ENCODE data around the gene PRADC1.

PRADC1 gene

DNA sequence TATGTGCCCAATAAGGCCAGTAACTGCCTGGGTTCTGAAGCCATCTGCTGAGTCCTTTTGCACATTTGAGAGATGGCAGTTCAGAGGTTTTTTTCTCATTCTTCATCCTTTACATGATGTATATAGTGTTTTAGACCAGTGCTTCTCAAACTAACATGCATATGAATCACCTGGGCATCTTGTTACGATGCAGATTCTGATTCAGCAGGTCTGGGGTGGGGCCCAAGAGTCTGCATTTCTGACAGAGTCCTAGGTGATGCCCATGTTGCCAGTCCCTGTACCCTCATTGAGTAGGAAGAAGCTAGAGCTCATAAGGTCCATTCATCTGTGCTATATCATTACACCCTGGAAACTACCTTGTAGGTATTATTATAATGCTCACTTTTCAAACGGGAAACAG, 15.2 kb downstream of the PRADC1 start:
- Histone ChIP-seq H3K36me3 (ENCODE audit: control insufficient read depth in 1 of 2, insufficient read depth in 2 of 2, low read length in 2 of 2) (peaks cover 0 to 39% of the 10 kb centered on the region in 2 donors), H3K27ac (ENCODE audit: low read depth, low read length) (no peak overlapping the region), H3K27me3 (ENCODE audit: control insufficient read depth in 1 of 2, insufficient read depth in 2 of 2, low read length in 2 of 2) (no peaks in the 10 kb centered on the region), H3K9me3 (ENCODE audit: control insufficient read depth in 1 of 2, low read length in 2 of 2) (no peaks in the 10 kb centered on the region), H3K9ac (ENCODE audit: low read depth in 1 of 2, low read length in 2 of 2) (no peak overlapping the region), H3K4me1 (ENCODE audit: control insufficient read depth in 1 of 2, insufficient read depth in 2 of 2, low read length in 2 of 2) (peaks cover 9 to 16% of the 10 kb centered on the region in 2 donors), H3K4me3 (ENCODE audit: low read depth in 1 of 2, low read length in 2 of 2) (no peak overlapping the region)

DNA sequence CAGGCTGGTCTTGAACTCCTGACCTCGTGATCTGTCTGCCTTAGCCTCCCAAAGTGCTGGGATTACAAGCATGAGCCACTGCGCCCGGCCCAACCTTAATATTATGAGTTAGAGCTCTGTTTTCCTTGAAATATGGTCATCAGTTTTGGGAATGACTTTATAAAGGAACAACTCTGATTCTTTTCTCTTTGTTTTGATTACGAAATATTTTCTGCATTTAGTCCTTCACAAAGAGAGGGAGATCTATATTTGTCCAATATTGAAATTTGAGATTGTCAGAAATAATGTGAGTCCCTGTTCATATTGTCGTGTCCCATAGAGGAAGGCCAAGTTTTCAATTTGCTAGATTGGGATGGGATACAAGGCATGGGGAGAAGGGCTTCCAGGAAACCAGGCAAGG, 15.9 kb downstream of the PRADC1 start:
- Histone ChIP-seq H3K4me1 (ENCODE audit: control insufficient read depth in 1 of 2, insufficient read depth in 2 of 2, low read length in 2 of 2) (peaks cover 13 to 16% of the 10 kb centered on the region in 2 donors), H3K9ac (ENCODE audit: low read depth in 1 of 2, low read length in 2 of 2) (no peak overlapping the region), H3K27me3 (ENCODE audit: control insufficient read depth in 1 of 2, insufficient read depth in 2 of 2, low read length in 2 of 2) (no peaks in the 10 kb centered on the region), H3K4me3 (ENCODE audit: low read depth in 1 of 2, low read length in 2 of 2) (no peak overlapping the region), H3K9me3 (ENCODE audit: control insufficient read depth in 1 of 2, low read length in 2 of 2) (no peaks in the 10 kb centered on the region), H3K36me3 (ENCODE audit: control insufficient read depth in 1 of 2, insufficient read depth in 2 of 2, low read length in 2 of 2) (peaks cover 0 to 32% of the 10 kb centered on the region in 2 donors), H3K27ac (ENCODE audit: low read depth, low read length) (no peak overlapping the region)

DNA sequence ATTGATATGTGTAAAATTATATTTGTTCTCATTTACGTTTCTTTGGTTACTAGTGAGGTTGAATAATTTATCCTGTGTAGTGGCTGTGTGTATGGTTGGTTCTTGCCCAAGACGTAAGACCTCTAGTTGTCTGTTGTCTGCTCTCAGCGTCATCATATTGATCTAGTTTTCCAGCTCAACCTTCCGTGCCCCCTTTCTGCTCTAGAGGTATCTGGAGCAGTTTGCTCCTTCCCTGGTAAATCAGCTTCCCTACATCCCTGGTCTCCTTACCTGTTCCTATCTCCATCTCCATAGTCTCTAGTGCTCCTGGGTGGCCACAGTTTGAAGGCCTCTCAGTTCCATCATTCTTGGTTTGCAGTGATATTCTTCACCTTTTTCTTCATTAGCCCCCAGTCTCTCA, 17.8 kb downstream of the PRADC1 start:
- H3K9ac ChIP-seq (ENCODE audit: low read depth in 1 of 2, low read length in 2 of 2), result peak overlapping the region in 1 of 2 donors; percentile 55
- peaks cover 13 to 16% of the 10 kb centered on the region in 2 donors for H3K4me1 ChIP-seq (ENCODE audit: control insufficient read depth in 1 of 2, insufficient read depth in 2 of 2, low read length in 2 of 2)
- no peaks in the 10 kb centered on the region for H3K9me3 ChIP-seq (ENCODE audit: control insufficient read depth in 1 of 2, low read length in 2 of 2)
- H3K27ac ChIP-seq (ENCODE audit: low read depth, low read length), result no peak overlapping the region
- peak overlapping the region in 1 of 2 donors; percentile 85 for H3K4me3 ChIP-seq (ENCODE audit: low read depth in 1 of 2, low read length in 2 of 2)
- no peaks in the 10 kb centered on the region for H3K27me3 ChIP-seq (ENCODE audit: control insufficient read depth in 1 of 2, insufficient read depth in 2 of 2, low read length in 2 of 2)
- H3K36me3 ChIP-seq (ENCODE audit: control insufficient read depth in 1 of 2, insufficient read depth in 2 of 2, low read length in 2 of 2), result peaks cover 0 to 14% of the 10 kb centered on the region in 2 donors

DNA sequence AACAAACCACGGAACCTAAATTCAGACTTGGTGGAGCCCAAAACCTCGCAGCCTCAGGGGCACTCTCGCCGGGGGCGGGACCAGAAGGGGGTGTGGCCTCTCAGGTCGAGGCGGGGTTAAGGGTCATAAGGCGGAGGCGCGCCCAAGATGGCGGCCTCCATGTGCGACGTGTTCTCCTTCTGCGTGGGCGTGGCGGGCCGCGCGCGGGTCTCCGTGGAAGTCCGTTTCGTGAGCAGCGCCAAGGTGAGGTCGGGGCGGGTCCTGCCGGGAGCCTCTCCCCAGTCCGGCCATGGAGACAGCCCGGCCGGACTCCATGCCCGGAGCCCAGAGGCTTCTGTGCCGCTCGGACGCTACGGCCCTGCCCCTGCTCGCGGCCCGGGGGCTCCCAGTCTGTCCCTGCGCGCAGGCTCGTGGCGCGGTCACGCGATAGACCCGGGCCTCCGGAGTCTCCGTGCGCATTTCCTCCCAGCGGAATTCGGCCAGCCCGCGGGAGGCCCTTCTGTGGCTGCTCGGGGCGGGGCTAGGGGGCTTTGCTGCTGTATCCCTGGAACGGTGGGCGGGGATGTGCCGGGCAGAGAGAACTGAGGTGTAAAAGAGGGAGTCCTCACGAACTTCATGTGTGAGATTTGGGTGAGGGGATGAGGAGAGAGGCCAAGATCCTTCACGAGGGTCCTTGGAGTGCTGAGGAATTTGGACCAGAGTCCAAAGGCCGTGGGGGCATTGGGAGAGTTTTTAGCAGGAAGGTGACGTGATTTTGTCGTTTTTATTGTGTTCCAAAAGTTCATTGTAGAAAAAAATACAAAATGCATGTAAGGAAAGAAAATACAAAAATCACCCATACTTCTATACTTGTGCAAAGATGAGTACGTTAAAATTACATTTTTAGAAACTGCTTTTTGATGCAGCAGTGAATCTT, 18.7 kb downstream of the PRADC1 start, which contains the start of gene SMYD5:
SMYD5 (plus strand) TSS at position 126 of the 916 bp plus-strand sequence; CDS start at position 148, 22 bp downstream.
- Histone ChIP-seq H3K4me1 (ENCODE audit: control insufficient read depth in 1 of 2, insufficient read depth in 2 of 2, low read length in 2 of 2) (peaks cover 13 to 16% of the 10 kb centered on the region in 2 donors), H3K27ac (ENCODE audit: low read depth, low read length) (no peak within 1 kb of the TSS), H3K36me3 (ENCODE audit: control insufficient read depth in 1 of 2, insufficient read depth in 2 of 2, low read length in 2 of 2) (peaks cover 0 to 6% of the 10 kb centered on the region in 2 donors), H3K4me3 (ENCODE audit: low read depth in 1 of 2, low read length in 2 of 2) (peak within 1 kb of the TSS; percentile 80 to 85), H3K27me3 (ENCODE audit: control insufficient read depth in 1 of 2, insufficient read depth in 2 of 2, low read length in 2 of 2) (peaks cover 0 to 5% of the 10 kb centered on the region in 2 donors), H3K9ac (ENCODE audit: low read depth in 1 of 2, low read length in 2 of 2) (peak within 1 kb of the TSS; percentile 55 to 61), H3K9me3 (ENCODE audit: control insufficient read depth in 1 of 2, low read length in 2 of 2) (no peaks in the 10 kb centered on the region)

DNA sequence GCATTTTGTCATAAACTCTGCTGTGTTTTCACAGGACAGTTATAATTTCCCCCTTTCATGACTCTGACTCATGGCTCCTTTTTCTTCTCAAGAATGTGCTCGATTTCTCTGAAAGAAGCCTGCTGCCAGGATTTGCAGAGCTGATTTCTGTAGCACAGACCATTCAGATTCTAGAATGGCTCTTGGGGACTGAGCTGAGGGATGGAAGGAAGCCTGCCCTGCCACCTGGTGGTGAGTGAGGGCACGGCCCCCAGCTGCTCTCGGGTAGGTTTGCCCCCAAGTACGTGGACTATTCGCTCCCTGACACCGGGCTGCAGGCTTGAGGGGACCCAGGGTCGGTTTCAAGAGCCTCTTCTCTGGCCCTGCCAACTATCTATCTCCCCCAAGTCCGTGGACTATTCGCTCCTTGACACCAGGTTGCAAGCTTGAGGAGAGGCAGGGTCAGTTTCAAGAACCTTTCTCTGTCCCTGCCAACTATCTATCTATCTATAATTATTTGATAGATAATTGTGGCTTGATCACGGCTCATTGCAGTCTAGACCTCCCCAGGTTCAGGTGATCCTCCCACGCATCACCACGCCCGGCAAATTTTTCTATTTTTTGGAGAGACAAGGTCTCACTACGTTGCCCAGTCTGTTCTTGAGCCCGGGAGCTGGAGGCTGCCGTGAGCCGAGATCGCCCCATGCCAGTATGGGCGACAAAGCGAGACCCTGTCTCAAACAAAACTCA, 20.4 kb downstream of the PRADC1 start:
- peaks cover 0 to 5% of the 10 kb centered on the region in 2 donors for H3K27me3 ChIP-seq (ENCODE audit: control insufficient read depth in 1 of 2, insufficient read depth in 2 of 2, low read length in 2 of 2)
- no peaks in the 10 kb centered on the region for H3K36me3 ChIP-seq (ENCODE audit: control insufficient read depth in 1 of 2, insufficient read depth in 2 of 2, low read length in 2 of 2)
- H3K4me3 ChIP-seq (ENCODE audit: low read depth in 1 of 2, low read length in 2 of 2), result no peak overlapping the region
- H3K4me1 ChIP-seq (ENCODE audit: control insufficient read depth in 1 of 2, insufficient read depth in 2 of 2, low read length in 2 of 2), result peaks cover 13 to 16% of the 10 kb centered on the region in 2 donors
- H3K27ac ChIP-seq (ENCODE audit: low read depth, low read length), result no peak overlapping the region
- no peak overlapping the region for H3K9ac ChIP-seq (ENCODE audit: low read depth in 1 of 2, low read length in 2 of 2)
- no peaks in the 10 kb centered on the region for H3K9me3 ChIP-seq (ENCODE audit: control insufficient read depth in 1 of 2, low read length in 2 of 2)

DNA sequence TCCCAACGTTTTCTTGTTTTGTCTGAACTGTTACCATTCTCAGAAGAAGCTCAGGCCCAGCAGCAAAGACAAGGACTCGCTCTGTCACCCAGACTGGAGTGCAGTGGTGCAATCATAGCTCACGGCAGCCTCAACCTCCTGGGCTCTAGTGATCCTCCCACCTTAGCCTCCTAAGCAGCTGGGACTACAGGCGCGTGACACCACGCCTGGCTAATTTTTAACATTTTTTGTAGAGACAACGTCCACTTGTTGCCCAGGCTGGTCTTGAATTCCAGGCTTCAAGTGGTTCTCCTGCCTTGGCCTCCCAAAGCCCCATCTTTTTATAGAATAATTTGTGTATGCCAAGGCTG, 21.0 kb downstream of the PRADC1 start:
- Histone ChIP-seq H3K9me3 (ENCODE audit: control insufficient read depth in 1 of 2, low read length in 2 of 2) (no peaks in the 10 kb centered on the region), H3K4me3 (ENCODE audit: low read depth in 1 of 2, low read length in 2 of 2) (no peak overlapping the region), H3K4me1 (ENCODE audit: control insufficient read depth in 1 of 2, insufficient read depth in 2 of 2, low read length in 2 of 2) (peaks cover 13 to 16% of the 10 kb centered on the region in 2 donors), H3K9ac (ENCODE audit: low read depth in 1 of 2, low read length in 2 of 2) (no peak overlapping the region), H3K27me3 (ENCODE audit: control insufficient read depth in 1 of 2, insufficient read depth in 2 of 2, low read length in 2 of 2) (peaks cover 0 to 5% of the 10 kb centered on the region in 2 donors), H3K27ac (ENCODE audit: low read depth, low read length) (no peak overlapping the region), H3K36me3 (ENCODE audit: control insufficient read depth in 1 of 2, insufficient read depth in 2 of 2, low read length in 2 of 2) (no peaks in the 10 kb centered on the region)

DNA sequence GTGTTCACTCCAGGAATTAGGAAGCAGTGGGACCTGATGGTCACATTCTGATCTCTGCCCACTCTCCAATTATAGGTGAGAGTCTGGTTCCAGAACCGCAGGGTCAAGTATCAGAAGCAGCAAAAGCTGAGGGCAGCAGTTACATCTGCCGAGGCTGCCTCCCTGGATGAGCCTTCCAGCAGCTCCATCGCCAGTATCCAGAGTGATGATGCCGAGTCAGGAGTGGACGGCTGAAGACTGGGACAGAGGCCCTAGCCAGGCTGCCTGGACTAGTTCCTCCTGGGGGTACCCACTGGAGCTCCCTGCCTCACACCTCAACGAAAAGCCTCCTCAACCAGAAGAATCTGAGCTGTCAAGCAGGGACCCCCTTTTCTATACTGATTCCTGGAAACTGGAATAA, 22.3 kb downstream of the PRADC1 start:
- Histone ChIP-seq H3K27ac (ENCODE audit: low read depth, low read length) (no peak overlapping the region), H3K9ac (ENCODE audit: low read depth in 1 of 2, low read length in 2 of 2) (no peak overlapping the region), H3K36me3 (ENCODE audit: control insufficient read depth in 1 of 2, insufficient read depth in 2 of 2, low read length in 2 of 2) (no peaks in the 10 kb centered on the region)

DNA sequence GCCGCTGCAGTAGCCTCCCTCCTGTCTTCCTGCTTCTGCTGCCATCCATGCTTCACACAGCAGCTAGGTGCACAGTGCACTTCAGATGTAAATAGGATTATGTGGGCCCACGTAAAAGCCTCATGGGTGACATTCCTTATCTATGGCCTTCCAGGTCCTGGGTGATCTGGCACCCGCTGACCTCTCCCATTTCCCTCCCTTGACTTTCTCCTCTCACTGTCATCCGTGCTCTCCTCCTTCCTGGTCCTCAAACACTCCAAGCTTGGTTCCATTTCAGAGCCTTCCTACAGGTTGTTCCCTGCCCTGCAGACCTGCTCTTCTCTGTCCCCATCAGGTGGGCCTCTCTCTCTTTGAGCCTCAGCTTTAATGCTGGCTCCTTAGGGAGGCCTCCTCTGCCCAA, 23.0 kb downstream of the PRADC1 start:
- Histone ChIP-seq H3K9me3 (ENCODE audit: control insufficient read depth in 1 of 2, low read length in 2 of 2) (no peaks in the 10 kb centered on the region), H3K4me1 (ENCODE audit: control insufficient read depth in 1 of 2, insufficient read depth in 2 of 2, low read length in 2 of 2) (peaks cover 7 to 12% of the 10 kb centered on the region in 2 donors), H3K9ac (ENCODE audit: low read depth in 1 of 2, low read length in 2 of 2) (no peak overlapping the region), H3K4me3 (ENCODE audit: low read depth in 1 of 2, low read length in 2 of 2) (no peak overlapping the region), H3K36me3 (ENCODE audit: control insufficient read depth in 1 of 2, insufficient read depth in 2 of 2, low read length in 2 of 2) (no peaks in the 10 kb centered on the region), H3K27ac (ENCODE audit: low read depth, low read length) (no peak overlapping the region), H3K27me3 (ENCODE audit: control insufficient read depth in 1 of 2, insufficient read depth in 2 of 2, low read length in 2 of 2) (peaks cover 0 to 5% of the 10 kb centered on the region in 2 donors)

More for the DNA sequence above, 22.3 kb downstream of the PRADC1 start:
- Histone ChIP-seq H3K27me3 (ENCODE audit: control insufficient read depth in 1 of 2, insufficient read depth in 2 of 2, low read length in 2 of 2) (peaks cover 0 to 5% of the 10 kb centered on the region in 2 donors), H3K4me1 (ENCODE audit: control insufficient read depth in 1 of 2, insufficient read depth in 2 of 2, low read length in 2 of 2) (peaks cover 12 to 16% of the 10 kb centered on the region in 2 donors), H3K9me3 (ENCODE audit: control insufficient read depth in 1 of 2, low read length in 2 of 2) (no peaks in the 10 kb centered on the region), H3K4me3 (ENCODE audit: low read depth in 1 of 2, low read length in 2 of 2) (no peak overlapping the region)

DNA sequence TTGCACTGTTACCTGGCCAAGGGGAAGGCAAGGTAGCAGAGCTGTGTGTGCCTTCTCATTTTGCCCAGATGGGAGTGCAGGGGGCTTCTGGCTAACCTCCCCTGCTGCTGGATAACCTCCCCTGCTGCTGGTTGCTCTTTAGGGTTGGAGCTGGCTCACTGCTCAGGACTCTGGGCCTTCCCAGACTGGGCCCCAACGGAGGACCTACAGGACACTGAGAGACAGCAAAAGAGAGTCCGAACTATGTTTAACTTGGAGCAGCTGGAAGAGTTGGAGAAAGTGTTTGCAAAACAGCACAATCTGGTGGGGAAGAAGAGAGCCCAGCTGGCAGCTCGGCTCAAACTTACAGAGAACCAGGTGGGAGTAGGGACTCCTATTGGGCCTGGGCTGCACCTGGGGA, 24.8 kb downstream of the PRADC1 start:
- H3K27ac ChIP-seq (ENCODE audit: low read depth, low read length), result no peak overlapping the region

DNA sequence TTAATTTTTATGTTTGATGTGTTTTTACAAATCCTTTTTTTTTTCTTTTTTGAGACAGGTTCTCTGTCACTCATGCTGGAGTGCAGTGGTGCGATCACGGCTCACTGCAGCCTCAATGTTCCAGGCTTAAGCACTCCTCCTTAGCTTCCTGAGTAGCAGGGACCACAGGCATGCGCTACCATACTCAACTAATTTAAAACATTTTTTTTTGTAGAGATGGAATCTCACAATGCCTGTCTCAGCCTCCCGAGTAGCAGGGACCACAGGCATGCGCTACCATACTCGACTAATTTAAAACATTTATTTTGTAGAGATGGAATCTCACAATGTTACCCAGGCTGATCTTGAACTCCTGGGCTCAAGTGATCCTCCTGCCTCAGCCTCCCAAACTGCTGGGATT, 27.4 kb downstream of the PRADC1 start:
- Histone ChIP-seq H3K4me3 (ENCODE audit: low read depth in 1 of 2, low read length in 2 of 2) (no peak overlapping the region), H3K27me3 (ENCODE audit: control insufficient read depth in 1 of 2, insufficient read depth in 2 of 2, low read length in 2 of 2) (peaks cover 31 to 37% of the 10 kb centered on the region in 2 donors), H3K36me3 (ENCODE audit: control insufficient read depth in 1 of 2, insufficient read depth in 2 of 2, low read length in 2 of 2) (no peaks in the 10 kb centered on the region), H3K9me3 (ENCODE audit: control insufficient read depth in 1 of 2, low read length in 2 of 2) (no peaks in the 10 kb centered on the region), H3K27ac (ENCODE audit: low read depth, low read length) (no peak overlapping the region), H3K9ac (ENCODE audit: low read depth in 1 of 2, low read length in 2 of 2) (no peak overlapping the region), H3K4me1 (ENCODE audit: control insufficient read depth in 1 of 2, insufficient read depth in 2 of 2, low read length in 2 of 2) (peaks cover 0 to 9% of the 10 kb centered on the region in 2 donors)

More for the DNA sequence above, 24.8 kb downstream of the PRADC1 start:
- Histone ChIP-seq H3K9ac (ENCODE audit: low read depth in 1 of 2, low read length in 2 of 2) (no peak overlapping the region), H3K4me1 (ENCODE audit: control insufficient read depth in 1 of 2, insufficient read depth in 2 of 2, low read length in 2 of 2) (peaks cover 2 to 7% of the 10 kb centered on the region in 2 donors), H3K9me3 (ENCODE audit: control insufficient read depth in 1 of 2, low read length in 2 of 2) (no peaks in the 10 kb centered on the region), H3K4me3 (ENCODE audit: low read depth in 1 of 2, low read length in 2 of 2) (no peak overlapping the region), H3K27me3 (ENCODE audit: control insufficient read depth in 1 of 2, insufficient read depth in 2 of 2, low read length in 2 of 2) (peaks cover 11 to 15% of the 10 kb centered on the region in 2 donors), H3K36me3 (ENCODE audit: control insufficient read depth in 1 of 2, insufficient read depth in 2 of 2, low read length in 2 of 2) (no peaks in the 10 kb centered on the region)

Data from duodenal mucosa (tissue), 2 donors.